Measurements from ENCODE around the gene LMAN2L. TPM values are rescaled to one million over a fixed set of nuclear protein-coding genes. Genes with fewer than 3 reads are reported as not detected.

Gene LMAN2L
- total RNA-seq, 1 experiment from 2014 or later, result 24.0 TPM

GRCh38 chr2:96716388-96716787 lies 23.5 kb downstream of the LMAN2L start:
- DNase-seq (ENCODE audit: low spot score), result no peak
- Histone ChIP-seq H3K27ac (ENCODE audit: low read depth, low read length, poor library complexity, severe bottlenecking) (no peak overlapping the region), H3K36me3 (ENCODE audit: insufficient read depth, low read length, poor library complexity, severe bottlenecking) (peaks cover 13% of the 10 kb centered on the region), H3K4me1 (ENCODE audit: insufficient read depth, low read length, poor library complexity, severe bottlenecking) (peaks cover 5% of the 10 kb centered on the region), H3K4me3 (ENCODE audit: low read depth, low read length, poor library complexity, severe bottlenecking) (no peak overlapping the region), H3K27me3 (replicated peaks; ENCODE audit: insufficient read depth, low read depth, low read length, poor library complexity) (no peaks in the 10 kb centered on the region), H3K9me3 (ENCODE audit: low read depth, low read length, poor library complexity, severe bottlenecking) (no peaks in the 10 kb centered on the region)
- CTCF ChIA-PET, result no interaction called here
- POLR2A ChIA-PET (ENCODE audit: low non-redundant PET), result no interaction called here
- intact Hi-C loops (cut with micrococcal nuclease; ENCODE audit: unreplicated experiment), result no loop called here
- BruUV-seq (replicated peaks), result no TSS peak
- no peak for TF ChIP-seq EZH2 (IDR thresholded peaks at IDR 0.05; ENCODE audit: borderline replicate concordance, low read depth, low read length, poor library complexity, severe bottlenecking)
- TF ChIP-seq CTCF (conservative IDR thresholded peaks at IDR 0.05; ENCODE audit: low read depth, low read length), result no peak

GRCh38 chr2:96715658-96716057 lies 24.2 kb downstream of the LMAN2L start:
- peaks cover 5% of the 10 kb centered on the region for H3K4me1 ChIP-seq (ENCODE audit: insufficient read depth, low read length, poor library complexity, severe bottlenecking)
- no TSS peak for BruUV-seq (replicated peaks)
- H3K36me3 ChIP-seq (ENCODE audit: insufficient read depth, low read length, poor library complexity, severe bottlenecking), result peaks cover 20% of the 10 kb centered on the region
- no peaks in the 10 kb centered on the region for H3K27me3 ChIP-seq (replicated peaks; ENCODE audit: insufficient read depth, low read depth, low read length, poor library complexity)
- ChIA-PET POLR2A (ENCODE audit: low non-redundant PET) (interaction anchor here (0.5 kb wide), 1 partner anchor 99 kb away, joined by 7 read pairs; no protein-coding TSS in a partner anchor), CTCF (no interaction called here)
- H3K9me3 ChIP-seq (ENCODE audit: low read depth, low read length, poor library complexity, severe bottlenecking), result no peaks in the 10 kb centered on the region
- no peak overlapping the region for H3K4me3 ChIP-seq (ENCODE audit: low read depth, low read length, poor library complexity, severe bottlenecking)
- TF ChIP-seq EZH2 (IDR thresholded peaks at IDR 0.05; ENCODE audit: borderline replicate concordance, low read depth, low read length, poor library complexity, severe bottlenecking), result no peak
- no peak for TF ChIP-seq CTCF (conservative IDR thresholded peaks at IDR 0.05; ENCODE audit: low read depth, low read length)
- peak overlapping the region; percentile 40 for H3K27ac ChIP-seq (ENCODE audit: low read depth, low read length, poor library complexity, severe bottlenecking)
- intact Hi-C loops (cut with micrococcal nuclease; ENCODE audit: unreplicated experiment), result no loop called here
- peak; percentile 22 for DNase-seq (ENCODE audit: low spot score)

GRCh38 chr2:96710985-96711384 lies 28.9 kb downstream of the LMAN2L start:
- no peak for TF ChIP-seq CTCF (conservative IDR thresholded peaks at IDR 0.05; ENCODE audit: low read depth, low read length)
- TF ChIP-seq EZH2 (IDR thresholded peaks at IDR 0.05; ENCODE audit: borderline replicate concordance, low read depth, low read length, poor library complexity, severe bottlenecking), result no peak
- H3K36me3 ChIP-seq (ENCODE audit: insufficient read depth, low read length, poor library complexity, severe bottlenecking), result peaks cover 56% of the 10 kb centered on the region
- H3K27ac ChIP-seq (ENCODE audit: low read depth, low read length, poor library complexity, severe bottlenecking), result no peak overlapping the region
- no peak overlapping the region for H3K4me3 ChIP-seq (ENCODE audit: low read depth, low read length, poor library complexity, severe bottlenecking)
- H3K9me3 ChIP-seq (ENCODE audit: low read depth, low read length, poor library complexity, severe bottlenecking), result no peaks in the 10 kb centered on the region
- DNase-seq (ENCODE audit: low spot score), result no peak
- no peaks in the 10 kb centered on the region for H3K27me3 ChIP-seq (replicated peaks; ENCODE audit: insufficient read depth, low read depth, low read length, poor library complexity)
- ChIA-PET CTCF (no interaction called here), POLR2A (ENCODE audit: low non-redundant PET) (interaction anchor here (0.6 kb wide), 1 partner anchor 63 kb away, joined by 3 read pairs; no protein-coding TSS in a partner anchor)
- H3K4me1 ChIP-seq (ENCODE audit: insufficient read depth, low read length, poor library complexity, severe bottlenecking), result peaks cover 5% of the 10 kb centered on the region
- BruUV-seq (replicated peaks), result no TSS peak
- intact Hi-C loops (cut with micrococcal nuclease; ENCODE audit: unreplicated experiment), result no loop called here

All from A673 (cell line).